ENCODE results near the gene OTP.

GRCh38 chr5:77641963-77642737 lies 3.6 kb upstream of the OTP start:
- no peak for TF ChIP-seq POLR2A (IDR thresholded peaks at IDR 0.05)
- TF ChIP-seq CTCF (IDR thresholded peaks at IDR 0.05 in 4 of 5, conservative IDR thresholded peaks at IDR 0.05 in 1 of 5): no peak

Data from gastrocnemius medialis (tissue), 4 donors.